SK-N-SH (cell line): ENCODE data around the gene TOMM20. TPM values are rescaled to one million over a fixed set of nuclear protein-coding genes. Genes with fewer than 3 reads are reported as not detected.

Source experiments
- CTCF ChIA-PET: fragments of 300-600, 350-600 bp; formaldehyde crosslinking; extraction: SDS; loops from one replicate; lab custom pipeline; 2021; lab: Yijun Ruan, JAX
- POLR2A ChIA-PET: fragments of 350-600 bp; sonication (Branson Sonifier 250); formaldehyde crosslinking; extraction: SDS; loops from one replicate; lab custom pipeline; 2020; ENCODE audit warnings: antibody characterized with exemption, inconsistent platforms; lab: Yijun Ruan, JAX
- DNase-seq: peaks from one replicate; pipeline ENCODE4 v3.0.0; 2012
- H2AFZ ChIP-seq: fragments of 200-600 bp; sonication (generic); 2 replicates; pipeline ENCODE4 v1.8.1; 2016; ENCODE audit warnings: antibody characterized with exemption, mild to moderate bottlenecking, low read depth
- H3F3A ChIP-seq: fragments of 200-600 bp; sonication (generic); replicated peaks from 2 replicates; pipeline ENCODE3; 2016; ENCODE audit warnings: antibody characterized with exemption, mild to moderate bottlenecking; ENCODE audit not compliant: insufficient read depth
- H3K27ac ChIP-seq, 2 experiments: fragments of 200-500 bp in 1 of 2; fragments of 200-600 bp in 1 of 2; sonication (Bioruptor generic) in 1 of 2; sonication (generic), shearing (Covaris generic) in 1 of 2; 2 replicates each; pipeline versions ENCODE4 v1.5.1 to v1.6.1; 2014 to 2016; ENCODE audit warnings: low read depth in 2 of 2, inconsistent platforms in 1 of 2, low read length in 1 of 2, mild to moderate bottlenecking in 1 of 2, mixed read lengths in 1 of 2
- H3K27me3 ChIP-seq: fragments of 200-600 bp; sonication (generic), shearing (Covaris generic); 2 replicates; pipeline ENCODE4 v1.6.1; 2016; ENCODE audit warnings: mixed run types; ENCODE audit not compliant: insufficient read depth
- H3K36me3 ChIP-seq, 2 experiments: fragments of 200-500 bp in 1 of 2; fragments of 200-600 bp in 1 of 2; sonication (Bioruptor generic) in 1 of 2; sonication (generic) in 1 of 2; replicated peaks in 1 of 2; 2 replicates each; pipeline versions ENCODE3 to v1.5.1; 2014 to 2016; ENCODE audit warnings: low read length in 1 of 2, mild to moderate bottlenecking in 1 of 2; ENCODE audit not compliant: insufficient read depth in 2 of 2, control insufficient read depth in 1 of 2
- H3K4me1 ChIP-seq, 2 experiments: fragments of 200-500 bp in 1 of 2; fragments of 200-600 bp in 1 of 2; sonication (Bioruptor generic) in 1 of 2; sonication (generic), shearing (Covaris generic) in 1 of 2; 2 replicates each; pipeline versions ENCODE4 v1.5.1 to v1.6.1; 2014 to 2016; ENCODE audit warnings: low read depth in 1 of 2, low read length in 1 of 2, mixed run types in 1 of 2; ENCODE audit not compliant: insufficient read depth in 2 of 2, control insufficient read depth in 1 of 2
- H3K4me2 ChIP-seq: fragments of 200-600 bp; sonication (generic), shearing (Covaris generic); 2 replicates; pipeline ENCODE4 v1.6.1; 2017; ENCODE audit warnings: mixed run types
- H3K4me3 ChIP-seq, 2 experiments: fragments of 200-500 bp in 1 of 2; fragments of 200-600 bp in 1 of 2; sonication (Bioruptor generic) in 1 of 2; sonication (generic), shearing (Covaris generic) in 1 of 2; 2 replicates each; pipeline versions ENCODE4 v1.5.1 to v1.8.1; 2014 to 2016; ENCODE audit warnings: low read depth in 2 of 2, inconsistent platforms in 1 of 2, low read length in 1 of 2, mild to moderate bottlenecking in 1 of 2, mixed read lengths in 1 of 2, moderate library complexity in 1 of 2
- H3K79me2 ChIP-seq: fragments of 200-600 bp; sonication (generic); 2 replicates; pipeline ENCODE4 v1.8.1; 2017; ENCODE audit warnings: mild to moderate bottlenecking; ENCODE audit not compliant: insufficient read depth
- H3K9ac ChIP-seq: fragments of 200-600 bp; sonication (generic); 2 replicates; pipeline ENCODE4 v1.6.1; 2017; ENCODE audit warnings: mixed run types
- H3K9me2 ChIP-seq: fragments of 200-600 bp; sonication (generic); 2 replicates; pipeline ENCODE4 v1.6.1; 2017; ENCODE audit warnings: mixed run types
- H3K9me3 ChIP-seq: fragments of 200-600 bp; sonication (generic); 2 replicates; pipeline ENCODE4 v1.6.1; 2017; ENCODE audit warnings: mixed run types, mild to moderate bottlenecking, moderate library complexity
- H4K20me1 ChIP-seq: fragments of 200-600 bp; sonication (generic); 2 replicates; pipeline ENCODE4 v1.6.1; 2017; ENCODE audit warnings: mild to moderate bottlenecking, mixed run types; ENCODE audit not compliant: insufficient read depth
- CHD2 ChIP-seq: fragments of 150-350 bp; IDR thresholded peaks from 2 replicates; pipeline ENCODE4 v1.6.1; 2018; ENCODE audit warnings: low read length; ENCODE audit not compliant: partially characterized antibody
- FOXJ3 ChIP-seq: sonication (generic); formaldehyde crosslinking; IDR thresholded peaks from 2 replicates; pipeline ENCODE4 v1.5.1; 2020; ENCODE audit warnings: mild to moderate bottlenecking, missing genetic modification reagents
- FOXM1 ChIP-seq: IDR thresholded peaks from 2 replicates; pipeline ENCODE4 v1.4.0; 2012; ENCODE audit warnings: low read depth, mild to moderate bottlenecking
- GATA2 ChIP-seq: sonication (generic); formaldehyde crosslinking; IDR thresholded peaks from 2 replicates; pipeline ENCODE4 v1.5.0; 2020; ENCODE audit warnings: mild to moderate bottlenecking, missing genetic modification reagents
- IRF3 ChIP-seq: fragments of 150-350 bp; IDR thresholded peaks from 2 replicates; pipeline ENCODE4 v1.6.1; 2016; ENCODE audit warnings: mild to moderate bottlenecking, low read depth, low read length
- JUND ChIP-seq: IDR thresholded peaks from 2 replicates; pipeline ENCODE4 v1.4.0; 2012
- MEF2A ChIP-seq: IDR thresholded peaks from 2 replicates; pipeline ENCODE4 v1.4.0; 2012; ENCODE audit warnings: low read depth, borderline replicate concordance
- MXI1 ChIP-seq: IDR thresholded peaks from 2 replicates; pipeline ENCODE4 v1.6.1; 2012; ENCODE audit warnings: mild to moderate bottlenecking, low read depth, low read length, improper control_type of control experiment
- NRF1 ChIP-seq: IDR thresholded peaks from 2 replicates; pipeline ENCODE4 v1.6.1; 2012; ENCODE audit warnings: low read depth, mild to moderate bottlenecking, low read length
- PBX3 ChIP-seq: IDR thresholded peaks from 2 replicates; pipeline ENCODE4; 2012
- POLR2AphosphoS5 ChIP-seq: IDR thresholded peaks from 2 replicates; pipeline ENCODE4 v1.6.1; 2012; ENCODE audit warnings: low read depth, low read length
- RAD21 ChIP-seq: IDR thresholded peaks from 2 replicates; pipeline ENCODE4 v1.6.1; 2012; ENCODE audit warnings: mild to moderate bottlenecking, low read length
- RCOR1 ChIP-seq: fragments of 150-350 bp; IDR thresholded peaks from 2 replicates; pipeline ENCODE4 v1.6.1; 2017; ENCODE audit warnings: antibody characterized with exemption, low read length
- REST ChIP-seq: IDR thresholded peaks from 2 replicates; pipeline ENCODE4 v1.6.1; 2012; ENCODE audit warnings: mild to moderate bottlenecking, low read depth, low read length, moderate library complexity
- RFX5 ChIP-seq: IDR thresholded peaks from 2 replicates; pipeline ENCODE4 v1.6.1; 2012; ENCODE audit warnings: mild to moderate bottlenecking, improper control_type of control experiment, low read length
- RXRA ChIP-seq: IDR thresholded peaks from 2 replicates; pipeline ENCODE4 v1.4.0; 2012; ENCODE audit warnings: low read depth, mild to moderate bottlenecking, borderline replicate concordance
- SIN3A ChIP-seq: IDR thresholded peaks from 2 replicates; pipeline ENCODE4 v1.6.1; 2012; ENCODE audit warnings: low read depth, mild to moderate bottlenecking, low read length, moderate library complexity, borderline replicate concordance
- TAF1 ChIP-seq: IDR thresholded peaks from 2 replicates; pipeline ENCODE4 v1.6.1; 2012; ENCODE audit warnings: low read depth, mild to moderate bottlenecking, low read length, moderate library complexity, borderline replicate concordance
- USF1 ChIP-seq: IDR thresholded peaks from 2 replicates; pipeline ENCODE4 v1.4.0; 2012; ENCODE audit warnings: low read depth, borderline replicate concordance
- WGBS: methylation state at CpG from one replicate; pipeline ENCODE4 v1.1.6; 2017; ENCODE audit warnings: low lambda C conversion rate; 5-methylcytosine and 5-hydroxymethylcytosine counted together
- polyA plus RNA-seq, 3 experiments: library from polyadenylated mRNA; depleted of rRNA; stranded (reverse); fragments of >200 nt; gene quantifications; 2 replicates each; pipeline ENCODE4 v1.2.3, GENCODE V29; 2012

The TOMM20 gene
- polyA plus RNA-seq, 1 of the 3 experiments (the other 2 are of a cell fraction): 86.2 TPM

- ChIA-PET CTCF (interaction anchor here (1.0 to 2.6 kb wide), 2 partner anchors 9 to 31 kb away, joined by 3 to 7 read pairs; no protein-coding TSS in a partner anchor), POLR2A (no interaction called here)
- Histone ChIP-seq H3K79me2 (peaks cover 30% of the 10 kb centered on the region), H3K9me2 (no peaks in the 10 kb centered on the region), H3K27ac (no peak overlapping the region), H3K9ac (no peak overlapping the region), H4K20me1 (no peaks in the 10 kb centered on the region), H2AFZ (no peak overlapping the region), H3K27me3 (no peaks in the 10 kb centered on the region), H3K4me1 (no peaks in the 10 kb centered on the region), H3K36me3 (peaks cover 50 to 89% of the 10 kb centered on the region in 2 experiments), H3K4me2 (no peak overlapping the region), H3K9me3 (no peaks in the 10 kb centered on the region), H3K4me3 (no peak overlapping the region), H3F3A (peaks cover 4% of the 10 kb centered on the region)
- DNase-seq: no peak
- TF ChIP-seq TAF1: no peak
- TF ChIP-seq RXRA: no peak
- TF ChIP-seq MEF2A: no peak
- TF ChIP-seq RCOR1: no peak
- no peak for TF ChIP-seq USF1
- TF ChIP-seq CHD2: no peak
- no peak for TF ChIP-seq REST
- no peak for TF ChIP-seq POLR2AphosphoS5
- no peak for TF ChIP-seq FOXJ3 (CRISPR knock-in tag)
- TF ChIP-seq PBX3: no peak
- no peak for TF ChIP-seq NRF1
- no peak for TF ChIP-seq GATA2 (CRISPR knock-in tag)
- TF ChIP-seq JUND: no peak
- TF ChIP-seq RFX5: no peak
- TF ChIP-seq MXI1: no peak
- no peak for TF ChIP-seq FOXM1
- no peak for TF ChIP-seq RAD21
- no peak for TF ChIP-seq SIN3A
- TF ChIP-seq IRF3: no peak
- 97% methylated on average over 4 of the region's 4 CpGs for WGBS
These were observed 18.6 kb upstream of the TOMM20 start for GRCh38 chr1:235147269-235147668.
